ENCODE data around the gene DDR2.

The DDR2 gene

GRCh38 chr1:162829268-162829667 is 197.0 kb downstream of the DDR2 start:
- DNase-seq (ENCODE audit: low spot score): no peak
- no peak for TF ChIP-seq CTCF (IDR thresholded peaks at IDR 0.05)
- no peak overlapping the region for H3K4me3 ChIP-seq
- H3K27ac ChIP-seq: no peak overlapping the region

GRCh38 chr1:162832470-162832869 is 200.2 kb downstream of the DDR2 start:
- no peak for TF ChIP-seq CTCF (IDR thresholded peaks at IDR 0.05)
- Histone ChIP-seq H3K4me3 (no peak overlapping the region), H3K27ac (no peak overlapping the region)
- DNase-seq (ENCODE audit: low spot score): no peak

GRCh38 chr1:162835157-162835899 is 203.1 kb downstream of the DDR2 start:
- DNase-seq (ENCODE audit: low spot score): no peak
- no peak overlapping the region for H3K4me3 ChIP-seq
- TF ChIP-seq CTCF (IDR thresholded peaks at IDR 0.05): no peak
- H3K27ac ChIP-seq: no peak overlapping the region

Data from coronary artery (tissue), 2 donors.